Loucy (cell line): ENCODE data around the gene HNF4A.

Experiments used
- H2AFZ ChIP-seq: fragments of 200-600 bp; sonication (generic); 2 replicates; pipeline ENCODE4 v1.6.0; 2016; ENCODE audit warnings: antibody characterized with exemption, mild to moderate bottlenecking, low read length, moderate library complexity
- H3F3A ChIP-seq: fragments of 200-600 bp; 2 replicates; pipeline ENCODE4 v1.6.0; 2016; ENCODE audit warnings: antibody characterized with exemption, low read depth, mild to moderate bottlenecking
- H3K27me3 ChIP-seq: fragments of 200-600 bp; sonication (generic); 2 replicates; pipeline ENCODE4 v1.6.1; 2014; ENCODE audit warnings: low read length, mild to moderate bottlenecking; ENCODE audit not compliant: insufficient read depth, poor library complexity, severe bottlenecking
- H3K36me3 ChIP-seq: fragments of 200-600 bp; sonication (generic); 2 replicates; pipeline ENCODE4 v1.6.1; 2016; ENCODE audit warnings: low read length; ENCODE audit not compliant: insufficient read depth
- H3K4me1 ChIP-seq: fragments of 200-600 bp; sonication (generic); 2 replicates; pipeline ENCODE4 v1.5.1; 2014; ENCODE audit warnings: low read length, mild to moderate bottlenecking; ENCODE audit not compliant: insufficient read depth, poor library complexity, severe bottlenecking
- H3K4me2 ChIP-seq: fragments of 200-600 bp; sonication (generic); 2 replicates; pipeline ENCODE4 v1.6.0; 2014; ENCODE audit warnings: antibody characterized with exemption, low read length, low read depth, mild to moderate bottlenecking; ENCODE audit not compliant: poor library complexity, severe bottlenecking
- H3K4me3 ChIP-seq: fragments of 200-600 bp; sonication (generic); 2 replicates; pipeline ENCODE4 v1.5.1; 2014; ENCODE audit warnings: low read length, mild to moderate bottlenecking, mixed read lengths; ENCODE audit not compliant: poor library complexity, severe bottlenecking
- H3K79me2 ChIP-seq: fragments of 200-600 bp; sonication (generic); 2 replicates; pipeline ENCODE4 v1.6.1; 2014; ENCODE audit warnings: low read length; ENCODE audit not compliant: insufficient read depth
- H3K9ac ChIP-seq: fragments of 200-600 bp; sonication (generic); 2 replicates; pipeline ENCODE4 v1.6.0; 2014; ENCODE audit warnings: mild to moderate bottlenecking, low read depth, low read length, moderate library complexity; ENCODE audit not compliant: poor library complexity, severe bottlenecking
- H3K9me2 ChIP-seq: fragments of 200-600 bp; sonication (generic); replicated peaks from 2 replicates; pipeline ENCODE4 v1.6.1; 2016; ENCODE audit warnings: low read depth, low read length, mixed read lengths
- H3K9me3 ChIP-seq: fragments of 200-600 bp; sonication (generic); 2 replicates; pipeline ENCODE4 v1.6.1; 2014; ENCODE audit warnings: mild to moderate bottlenecking, antibody characterized with exemption, low read length, low read depth; ENCODE audit not compliant: insufficient read depth
- H4K20me1 ChIP-seq: fragments of 200-600 bp; sonication (generic); 2 replicates; pipeline ENCODE4 v1.6.0; 2014; ENCODE audit warnings: antibody characterized with exemption, low read length, mild to moderate bottlenecking; ENCODE audit not compliant: insufficient read depth, poor library complexity, severe bottlenecking
- EZH2phosphoT487 ChIP-seq: fragments of 200-600 bp; IDR thresholded peaks from 2 replicates; pipeline ENCODE4 v1.6.1; 2018; ENCODE audit warnings: antibody characterized with exemption, mild to moderate bottlenecking, moderate library complexity, borderline replicate concordance
- TF ChIP-seq, protein P1 (sequence below): fragments of 200-600 bp; sonication (generic); conservative IDR thresholded peaks from 2 replicates; pipeline ENCODE4 v1.5.1; 2014; ENCODE audit warnings: mild to moderate bottlenecking, antibody characterized with exemption, low read length

The HNF4A gene

DNA sequence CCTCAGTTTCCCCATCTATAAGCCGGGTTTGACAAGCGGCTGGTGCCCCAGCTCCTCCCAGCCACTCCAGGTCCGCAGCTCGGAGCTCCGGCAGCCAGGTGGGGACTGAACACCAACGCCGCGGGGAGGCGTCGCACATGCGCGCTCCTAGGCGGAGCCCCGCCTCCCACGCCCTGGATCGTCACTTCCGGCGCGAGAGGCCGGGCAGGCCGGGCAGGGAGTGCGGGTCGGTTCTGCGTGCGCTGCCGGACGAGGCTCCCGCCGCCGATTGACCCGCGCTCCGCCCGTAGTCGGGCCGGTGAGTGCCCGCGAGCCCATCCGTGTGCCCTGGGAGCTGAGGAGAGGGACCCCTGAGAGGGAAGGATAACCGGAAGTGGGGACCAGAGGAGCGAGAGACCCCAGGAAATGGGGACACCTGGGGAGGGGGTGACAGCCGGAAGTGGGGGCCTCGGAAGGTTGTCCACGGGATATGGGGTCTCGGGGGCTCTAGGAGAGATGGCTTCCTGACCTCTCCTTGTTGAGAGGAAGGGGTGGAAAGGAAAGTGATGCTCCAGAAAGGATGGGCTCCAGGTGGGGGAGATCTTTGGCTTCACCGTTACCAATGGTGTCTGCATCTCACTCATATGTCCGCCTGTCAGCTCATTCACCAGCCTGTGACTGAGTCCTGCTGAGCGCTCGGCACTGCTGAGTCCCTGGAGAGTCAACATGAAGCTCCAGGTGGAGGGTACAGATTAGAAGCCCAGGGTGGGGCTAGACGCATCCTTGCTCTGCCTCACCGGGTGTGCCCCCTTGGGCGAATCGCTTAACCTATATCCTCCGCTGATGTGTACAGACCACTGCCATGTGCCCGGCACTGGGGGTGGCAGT is 120.4 kb downstream of the HNF4A start, which contains the start of gene TTPAL:
TSS of gene TTPAL (plus strand) at position 181 of the 867 bp plus-strand sequence. CDS start 4,126 bp downstream, outside the sequence.
- peak within 1 kb of the TSS; percentile 93 for H3K4me3 ChIP-seq

DNA sequence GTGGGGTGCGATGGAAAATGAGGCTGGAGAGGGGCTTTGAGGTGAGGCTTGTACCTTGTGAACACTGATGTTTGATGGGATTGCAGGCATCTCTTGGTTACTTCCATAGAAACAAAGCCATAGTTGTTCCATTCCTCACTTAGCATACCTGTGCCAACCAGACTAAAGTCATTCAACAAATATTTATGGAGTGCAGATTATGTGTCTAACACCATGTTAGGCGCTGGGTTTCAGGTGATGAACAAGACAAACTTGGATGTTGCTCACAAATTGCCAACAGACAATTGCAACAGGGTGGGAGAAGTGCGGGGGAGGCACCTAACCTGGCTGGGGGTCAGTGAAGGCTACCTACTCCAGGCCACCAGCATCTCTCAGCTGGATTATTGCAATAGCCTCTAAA is 121.7 kb downstream of the HNF4A start:
- Histone ChIP-seq H3K9ac (no peak overlapping the region), H3K9me2 (no peaks in the 10 kb centered on the region), H3K4me1 (peaks cover 16% of the 10 kb centered on the region), H3K79me2 (peaks cover 17% of the 10 kb centered on the region), H3K9me3 (no peaks in the 10 kb centered on the region), H3K4me2 (peak overlapping the region; percentile 88), H3K4me3 (peak overlapping the region; percentile 93), H3K27me3 (no peaks in the 10 kb centered on the region), H2AFZ (no peak overlapping the region), H3F3A (no peaks in the 10 kb centered on the region), H4K20me1 (peaks cover 6% of the 10 kb centered on the region), H3K36me3 (no peaks in the 10 kb centered on the region; the same call in 1 of the 2 replicates)
- no peak for TF ChIP-seq EZH2phosphoT487
- TF ChIP-seq, protein P1, sequence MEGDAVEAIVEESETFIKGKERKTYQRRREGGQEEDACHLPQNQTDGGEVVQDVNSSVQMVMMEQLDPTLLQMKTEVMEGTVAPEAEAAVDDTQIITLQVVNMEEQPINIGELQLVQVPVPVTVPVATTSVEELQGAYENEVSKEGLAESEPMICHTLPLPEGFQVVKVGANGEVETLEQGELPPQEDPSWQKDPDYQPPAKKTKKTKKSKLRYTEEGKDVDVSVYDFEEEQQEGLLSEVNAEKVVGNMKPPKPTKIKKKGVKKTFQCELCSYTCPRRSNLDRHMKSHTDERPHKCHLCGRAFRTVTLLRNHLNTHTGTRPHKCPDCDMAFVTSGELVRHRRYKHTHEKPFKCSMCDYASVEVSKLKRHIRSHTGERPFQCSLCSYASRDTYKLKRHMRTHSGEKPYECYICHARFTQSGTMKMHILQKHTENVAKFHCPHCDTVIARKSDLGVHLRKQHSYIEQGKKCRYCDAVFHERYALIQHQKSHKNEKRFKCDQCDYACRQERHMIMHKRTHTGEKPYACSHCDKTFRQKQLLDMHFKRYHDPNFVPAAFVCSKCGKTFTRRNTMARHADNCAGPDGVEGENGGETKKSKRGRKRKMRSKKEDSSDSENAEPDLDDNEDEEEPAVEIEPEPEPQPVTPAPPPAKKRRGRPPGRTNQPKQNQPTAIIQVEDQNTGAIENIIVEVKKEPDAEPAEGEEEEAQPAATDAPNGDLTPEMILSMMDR: no peak

More for the DNA sequence above, 120.4 kb downstream of the HNF4A start, which contains the start of gene TTPAL:
- no peaks in the 10 kb centered on the region for H3K9me2 ChIP-seq
- TF ChIP-seq, protein P1: peak; percentile 30; the same call in 1 of the 2 replicates
- no peak for TF ChIP-seq EZH2phosphoT487
- peaks cover 6% of the 10 kb centered on the region for H4K20me1 ChIP-seq
- H3K4me1 ChIP-seq: peaks cover 16% of the 10 kb centered on the region
- H3K9ac ChIP-seq: peak within 1 kb of the TSS; percentile 85
- H3K4me2 ChIP-seq: peak within 1 kb of the TSS; percentile 88
- H3K36me3 ChIP-seq: no peaks in the 10 kb centered on the region
- H3K9me3 ChIP-seq: no peaks in the 10 kb centered on the region
- no peaks in the 10 kb centered on the region for H3K27me3 ChIP-seq
- no peaks in the 10 kb centered on the region for H3F3A ChIP-seq
- peaks cover 17% of the 10 kb centered on the region for H3K79me2 ChIP-seq
- H2AFZ ChIP-seq: peak within 1 kb of the TSS; percentile 89

DNA sequence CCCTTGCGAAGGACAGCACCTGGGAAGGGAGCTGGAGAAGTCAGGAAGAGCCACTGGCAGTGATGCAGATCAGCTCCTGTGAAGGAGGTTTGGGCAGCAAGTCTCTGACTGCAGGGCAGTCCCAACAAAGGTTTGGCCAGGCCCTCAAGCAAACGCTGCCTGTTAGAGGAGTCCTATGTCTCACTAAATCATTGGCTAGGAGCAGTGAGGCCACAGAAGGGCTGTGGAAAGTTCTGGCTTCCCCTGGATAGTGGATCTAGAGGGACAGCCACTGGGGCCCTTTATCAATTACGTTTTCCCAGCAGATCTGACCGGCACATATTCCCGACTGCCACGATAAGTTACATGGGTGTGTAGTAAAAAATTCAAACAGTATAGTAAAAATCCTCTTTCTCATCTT is 122.7 kb downstream of the HNF4A start:
- no peaks in the 10 kb centered on the region for H3F3A ChIP-seq
- H4K20me1 ChIP-seq: peaks cover 6% of the 10 kb centered on the region
- H3K4me1 ChIP-seq: peaks cover 16% of the 10 kb centered on the region
- H3K9me3 ChIP-seq: no peaks in the 10 kb centered on the region
- TF ChIP-seq, protein P1: no peak
- no peak for TF ChIP-seq EZH2phosphoT487
- H3K27me3 ChIP-seq: no peaks in the 10 kb centered on the region
- H3K36me3 ChIP-seq: peaks cover 2% of the 10 kb centered on the region; the same call in 1 of the 2 replicates
- no peak overlapping the region for H3K4me3 ChIP-seq
- H2AFZ ChIP-seq: no peak overlapping the region
- H3K79me2 ChIP-seq: peaks cover 17% of the 10 kb centered on the region
- H3K4me2 ChIP-seq: no peak overlapping the region
- H3K9me2 ChIP-seq: no peaks in the 10 kb centered on the region
- H3K9ac ChIP-seq: no peak overlapping the region
